Tongue (tissue), 3 donors: Measurements from ENCODE around the gene SAA4. TPM values are rescaled to one million over a fixed set of nuclear protein-coding genes. Genes with fewer than 3 reads are reported as not detected.
"Not testable (repeated sequence)": the region's sequence is repeated elsewhere in the genome, so short reads cannot be mapped to it uniquely, and the experiment has no call there.

Source experiments
- DNase-seq: peaks from one replicate; pipeline ENCODE4 v3.0.0-alpha.2; 2015
- small RNA-seq: library from RNA; depleted of rRNA; stranded (forward); fragments of <200 nt; gene quantifications from one replicate; pipeline ENCODE3, GENCODE V24; 2014; ENCODE audit warnings: low replicate concordance
- total RNA-seq: library from RNA; depleted of rRNA; stranded (reverse); fragments of >200 nt; gene quantifications from one replicate; pipeline ENCODE4 v1.2.3, GENCODE V29; 2014

Gene SAA4
- total RNA-seq, 1 donor from 2014 or later = not detected

GRCh38 chr11:18189476-18190245 lies 46.9 kb downstream of the SAA4 start:
- not testable (repeated sequence) for DNase-seq

- no peak for DNase-seq
These were observed 47.8 kb downstream of the SAA4 start for GRCh38 chr11:18188796-18189195.

Small RNAs within 50 kb of the gene (small RNA-seq; reads per million reads assigned to genes)
- not detected for gene RNA5SP333
- gene RNA5SP334 = not detected

Other genes starting within 250 kb of the SAA4 start
- 17.7 TPM for gene SERGEF, start 223.8 kb downstream of the SAA4 start, total RNA-seq
- gene TPH1, start 190.5 kb downstream of the SAA4 start, total RNA-seq = 0.21 TPM
- 16.2 TPM for gene SAAL1, start 130.7 kb downstream of the SAA4 start, total RNA-seq
- 0.51 TPM for gene MRGPRX3, start 104.2 kb downstream of the SAA4 start, total RNA-seq
- not detected for gene MRGPRX4, start 64.0 kb downstream of the SAA4 start, total RNA-seq
- not detected for gene SAA2, start 11.9 kb upstream of the SAA4 start, total RNA-seq
- gene SAA1, start 29.5 kb upstream of the SAA4 start, total RNA-seq = 2.4 TPM
- gene HPS5, start 85.3 kb upstream of the SAA4 start, total RNA-seq = 24.3 TPM
- gene GTF2H1, start 85.8 kb upstream of the SAA4 start, total RNA-seq = 69.6 TPM
- gene LDHA, start 157.8 kb upstream of the SAA4 start, total RNA-seq = 847 TPM
- not detected for gene LDHC, start 175.5 kb upstream of the SAA4 start, total RNA-seq
- not detected for gene LDHAL6A, start 219.1 kb upstream of the SAA4 start, total RNA-seq